IPS-NIHi7 (cell line): ENCODE measurements around the gene CARD11.
A peak's percentile ranks its signal among the peaks of the same experiment; 100 is the strongest.
"Not testable (repeated sequence)": the region's sequence is repeated elsewhere in the genome, so short reads cannot be mapped to it uniquely, and the experiment has no call there.

Experiments
- DNase-seq: peaks from one replicate; pipeline ENCODE4 v3.0.0; 2012; ENCODE audit warnings: mixed read lengths; ENCODE audit errors: extremely low spot score

Gene CARD11

DNA sequence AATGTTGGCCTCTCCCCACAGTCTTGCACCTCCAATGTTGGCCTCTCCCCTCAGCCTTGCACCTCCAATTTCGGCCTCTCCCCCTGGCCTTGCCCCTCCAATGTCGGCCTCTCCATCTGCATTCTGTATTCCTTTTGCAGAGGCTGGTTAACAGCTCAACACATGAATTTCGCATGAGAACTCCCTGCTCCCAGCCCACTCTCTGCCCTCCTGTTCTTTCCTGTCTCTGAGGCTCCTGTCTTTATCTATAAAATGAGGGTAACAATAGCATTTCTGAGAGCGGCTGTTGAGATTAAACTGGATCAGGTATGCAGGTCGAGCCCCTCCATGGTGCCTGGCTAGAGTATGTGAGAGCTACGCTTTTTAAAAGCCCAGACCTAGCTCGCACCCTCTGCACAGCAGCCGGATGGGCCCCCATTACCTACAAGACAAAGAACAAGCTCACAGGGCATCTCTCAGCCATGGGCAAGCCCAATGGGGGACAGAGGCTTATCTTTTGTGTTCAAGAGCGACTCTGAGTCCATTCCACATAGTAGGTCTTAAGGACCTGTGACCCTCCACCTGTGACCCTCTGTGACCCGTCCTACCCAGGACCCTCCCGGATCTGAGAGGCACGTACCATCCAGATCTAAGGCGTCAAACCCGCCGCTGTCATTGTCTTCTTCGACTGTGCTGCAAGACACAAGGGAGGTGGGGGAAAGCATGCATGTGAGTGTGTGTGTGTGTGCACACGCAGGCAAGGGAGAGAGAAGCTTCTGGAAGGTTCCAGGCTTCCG, 117.4 kb downstream of the CARD11 start:
- DNase-seq: no peak

DNA sequence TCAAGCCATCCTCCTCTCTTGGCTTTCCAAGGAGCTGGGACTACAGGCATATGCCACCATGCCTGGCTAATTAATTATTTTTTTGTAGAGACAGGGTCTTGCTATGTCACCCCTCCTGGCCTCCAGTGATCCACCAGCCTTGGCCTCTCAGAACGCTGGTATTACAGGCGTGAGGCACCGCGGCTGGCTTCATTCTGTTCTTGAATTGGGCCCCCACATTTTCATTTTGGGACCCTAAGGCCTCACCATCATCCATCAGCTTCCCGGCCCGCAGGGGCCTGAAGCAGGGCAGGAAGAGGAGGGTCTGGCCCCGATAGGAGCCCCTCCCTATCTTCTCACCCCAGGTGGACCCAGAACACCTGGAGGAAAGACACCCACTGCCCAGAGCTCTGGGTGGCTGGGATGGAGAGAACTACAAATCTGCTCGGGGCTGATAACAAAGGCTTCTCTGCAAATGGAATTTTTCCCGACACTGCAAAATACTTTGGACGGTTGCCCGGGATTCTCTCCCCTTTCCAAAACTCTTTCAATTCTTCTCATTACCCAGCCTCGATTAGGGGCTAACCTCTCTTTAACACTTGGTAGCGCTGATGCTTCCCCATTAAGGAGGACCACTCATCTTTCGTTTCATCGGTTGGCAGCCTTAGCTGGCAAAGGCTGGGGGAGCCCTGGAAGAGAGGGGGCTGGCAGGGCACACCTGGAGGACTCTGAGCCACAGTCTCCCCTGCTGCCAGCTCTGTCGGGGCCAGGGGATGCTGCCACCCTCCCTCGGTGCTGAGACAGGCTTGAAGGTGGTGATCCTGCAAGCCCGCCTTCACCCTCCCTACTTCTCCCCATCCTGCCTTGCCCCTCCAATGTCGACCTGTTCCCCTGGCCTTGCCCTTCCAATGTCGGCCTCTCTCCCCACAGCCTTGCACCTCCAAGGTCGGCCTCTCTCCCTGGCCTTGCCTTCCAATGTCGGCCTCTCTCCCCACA, 118.5 kb downstream of the CARD11 start:
- DNase-seq: no peak

DNA sequence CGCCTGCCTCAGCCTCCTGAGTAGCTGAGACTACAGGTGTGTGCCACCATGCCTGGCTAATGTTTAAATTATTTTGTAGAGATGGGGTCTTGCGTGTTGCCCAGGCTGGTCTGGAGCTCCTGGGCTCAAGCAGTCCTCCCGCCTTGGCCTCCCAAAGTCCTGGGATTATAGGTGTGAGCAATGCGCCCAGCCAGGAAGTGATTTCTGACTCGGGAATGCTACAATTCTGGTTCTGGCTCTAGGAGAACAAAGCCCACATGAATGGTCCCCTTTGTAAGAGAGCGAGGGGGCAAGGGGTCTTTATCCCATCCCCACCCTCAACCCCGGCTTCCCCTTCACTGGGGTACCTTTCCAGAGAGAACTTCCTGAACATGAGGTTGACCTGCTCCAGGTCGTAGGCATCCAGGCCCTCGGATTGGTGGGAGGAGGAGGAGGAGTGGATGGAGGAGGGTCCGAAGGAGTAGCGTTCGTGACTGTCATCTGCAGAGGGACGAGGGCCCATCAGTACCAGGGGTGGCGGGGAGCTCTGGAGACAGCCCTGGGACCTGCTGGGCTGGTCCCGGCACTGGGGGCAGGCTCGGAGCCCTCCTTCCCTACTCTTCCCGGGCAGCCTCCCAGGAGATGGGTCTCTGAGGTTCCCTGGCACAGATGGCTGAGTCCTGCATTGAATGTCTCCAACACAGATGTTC, 119.6 kb downstream of the CARD11 start:
- no peak for DNase-seq

DNA sequence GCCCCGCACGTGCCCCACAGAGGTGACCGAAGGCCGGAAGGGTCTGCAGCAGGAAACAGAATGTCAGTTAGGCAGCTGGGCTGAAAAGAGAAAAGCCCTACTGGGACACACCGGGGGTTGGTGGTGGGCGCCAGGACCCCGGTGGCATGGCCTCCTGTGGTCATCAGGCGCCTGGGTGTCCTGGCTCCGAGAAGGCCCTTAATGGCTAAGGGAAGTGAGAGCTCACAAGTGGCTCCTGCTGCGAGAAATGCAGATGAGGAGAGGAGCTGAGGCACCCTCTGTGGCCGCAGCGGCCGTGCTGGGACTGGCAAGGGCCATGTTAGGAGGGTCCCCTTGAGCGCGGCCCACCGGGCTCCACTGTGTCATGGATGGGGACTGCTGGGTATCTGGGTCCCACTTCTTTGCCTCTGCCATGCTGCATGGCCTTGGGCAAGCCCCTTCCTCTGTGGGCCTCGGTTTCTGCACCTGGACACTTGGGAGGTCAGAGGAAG, 120.3 kb downstream of the CARD11 start:
- no peak for DNase-seq

DNA sequence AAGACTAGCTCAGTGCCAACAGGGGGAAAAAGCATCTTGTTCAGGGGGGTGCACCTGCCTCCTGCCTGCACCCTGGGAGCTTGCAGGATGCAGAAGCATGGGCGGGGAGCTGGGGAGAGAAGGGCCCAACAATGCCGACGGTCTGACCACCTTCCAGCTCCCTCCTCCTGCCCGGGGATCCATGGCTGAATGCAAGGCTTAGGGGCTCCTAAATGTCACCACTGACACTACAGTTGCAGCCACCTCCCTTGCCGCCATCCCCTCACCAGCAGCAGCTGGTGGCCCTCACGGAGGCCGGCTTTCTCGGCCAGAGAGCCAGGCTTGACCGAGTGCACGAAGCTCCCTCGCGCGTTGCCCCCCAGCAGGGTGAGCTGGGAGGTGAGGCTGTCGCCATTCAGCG, 120.8 kb downstream of the CARD11 start:
- DNase-seq: no peak

DNA sequence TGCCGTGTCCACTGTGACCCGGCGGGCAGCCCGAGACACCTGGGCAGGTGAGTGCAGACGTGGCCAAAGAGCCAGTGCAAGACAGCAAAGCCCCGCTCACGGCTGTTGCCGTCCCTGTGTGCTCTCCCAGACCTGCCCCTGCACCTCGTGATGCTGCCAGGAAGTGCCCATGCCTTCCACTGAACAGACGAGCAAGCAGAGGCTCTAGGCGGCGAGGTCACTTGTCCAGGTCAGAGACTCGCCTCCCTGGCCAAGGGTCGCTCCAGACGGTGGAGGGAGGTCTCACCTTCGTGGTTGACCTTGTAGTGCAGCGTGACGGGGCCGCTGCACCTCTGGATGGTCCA, 121.3 kb downstream of the CARD11 start:
- no peak for DNase-seq

DNA sequence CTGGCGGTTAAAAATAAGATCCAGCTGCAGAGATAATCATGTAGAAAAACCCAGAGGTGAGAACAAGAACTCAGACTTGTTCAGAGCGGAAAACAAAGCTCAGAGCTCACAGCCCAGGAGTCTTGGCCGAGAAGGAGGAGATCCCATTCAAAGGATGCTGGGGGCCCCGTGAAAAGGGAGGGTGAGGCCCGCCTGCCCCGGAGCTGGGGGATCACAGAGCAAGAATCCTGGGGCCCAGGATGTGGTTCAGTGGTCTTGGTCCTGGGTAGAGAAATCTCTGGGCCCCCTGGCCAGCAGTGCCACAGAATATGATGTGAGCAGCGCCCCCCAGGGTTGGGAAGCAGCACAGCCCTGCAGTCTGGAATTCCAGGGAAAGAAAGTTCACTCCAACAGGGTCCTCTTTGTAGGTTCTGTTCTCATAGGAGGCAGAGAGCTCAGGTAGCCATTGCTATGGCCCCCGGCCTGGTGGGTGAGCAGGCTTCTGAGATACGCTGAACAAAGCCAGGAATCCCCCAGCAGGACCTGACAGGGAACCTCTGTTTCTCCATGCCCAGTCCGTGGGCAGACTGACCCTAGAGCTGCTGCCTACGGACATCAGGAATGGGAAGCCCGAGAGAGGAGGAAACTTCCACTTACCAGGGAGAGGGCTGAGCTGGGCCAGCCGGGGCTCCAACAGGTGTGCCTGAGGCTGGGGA, 121.9 kb downstream of the CARD11 start:
- peak; percentile 79 for DNase-seq

DNA sequence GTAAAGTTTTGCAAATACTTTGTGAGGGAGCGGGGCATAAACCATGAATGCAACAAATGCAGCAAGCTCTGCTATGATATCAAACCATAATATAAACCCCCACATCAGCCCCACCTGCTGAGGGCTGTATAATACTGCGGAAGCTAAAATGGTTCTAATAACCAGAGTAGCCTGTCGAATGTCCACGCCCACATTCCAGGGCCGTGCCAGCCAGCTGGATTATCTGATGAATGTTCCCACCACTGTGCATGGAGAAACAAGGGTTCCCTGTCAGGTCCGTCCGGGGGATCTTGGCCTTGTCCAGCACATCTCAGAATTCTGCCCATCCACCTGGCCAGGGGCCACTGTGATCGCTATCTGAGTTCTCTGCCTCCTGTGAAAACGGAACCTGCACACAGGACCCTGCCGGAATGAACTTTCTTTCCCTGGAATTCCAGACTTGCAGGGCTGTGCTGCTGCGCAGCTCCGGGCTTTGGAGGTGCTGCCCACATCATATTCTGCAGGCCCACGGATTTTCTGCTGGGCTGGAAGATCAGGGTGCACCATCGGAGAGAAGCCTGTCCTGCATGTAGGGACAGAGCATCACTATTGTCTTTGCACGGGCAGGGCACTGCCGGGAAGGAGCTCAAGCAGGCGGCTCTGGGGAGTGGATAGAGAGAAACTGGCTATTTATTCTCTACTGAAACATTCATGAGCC, 122.6 kb downstream of the CARD11 start:
- no peak for DNase-seq

DNA sequence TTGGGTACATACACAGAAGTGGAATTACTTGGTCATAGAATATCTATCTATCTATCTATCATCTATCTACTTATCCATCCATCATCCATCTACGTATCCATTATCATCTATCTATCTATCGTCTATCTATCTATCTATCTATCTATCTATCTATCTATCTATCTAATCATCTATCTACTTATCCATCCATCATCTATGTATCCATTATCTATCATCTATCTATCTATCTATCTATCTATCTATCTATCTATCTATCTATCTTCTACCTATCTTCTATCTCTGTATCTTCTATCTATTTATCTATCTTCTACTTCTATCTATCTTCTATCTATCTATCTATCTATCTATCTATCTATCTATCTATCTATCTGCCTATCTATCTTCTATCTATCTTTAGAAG, 123.2 kb downstream of the CARD11 start:
- not testable (repeated sequence) for DNase-seq

DNA sequence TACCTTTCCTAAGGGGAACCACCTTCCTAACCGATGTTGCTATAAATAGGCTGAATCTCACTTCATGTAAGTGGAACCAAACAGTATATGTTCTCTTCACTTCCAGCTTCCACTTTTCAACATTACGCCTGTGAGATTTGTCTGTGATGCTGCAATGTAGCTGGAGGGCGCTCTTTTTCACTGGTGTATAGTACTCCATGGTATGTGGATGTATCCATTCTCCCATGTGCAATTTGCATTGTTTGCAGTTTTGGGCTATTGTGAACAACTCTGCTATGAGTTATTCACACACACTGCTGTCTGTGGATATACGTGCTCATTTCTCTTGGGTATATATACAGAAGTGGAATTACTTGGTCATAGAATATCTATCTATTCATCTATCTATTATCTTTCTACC, 123.6 kb downstream of the CARD11 start:
- no peak for DNase-seq

DNA sequence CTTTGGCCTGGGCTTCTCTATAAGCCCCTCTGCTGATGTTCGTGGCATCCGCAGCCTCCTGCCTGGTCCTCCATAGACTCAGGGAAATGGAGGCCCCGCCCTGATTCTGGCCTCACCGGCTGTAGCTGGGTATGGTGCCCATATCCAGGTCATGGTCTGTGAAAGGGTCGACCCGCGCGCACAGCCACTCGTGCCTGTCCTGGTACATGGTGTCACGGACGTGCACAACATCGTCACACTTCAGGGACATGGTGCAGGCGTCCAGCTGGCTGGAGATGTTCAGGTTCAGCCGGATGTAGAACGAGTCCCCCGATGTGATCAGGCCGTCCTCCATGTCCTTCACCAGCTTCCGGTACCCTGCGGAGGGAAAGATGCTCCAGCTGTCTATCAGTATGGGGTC, 124.4 kb downstream of the CARD11 start:
- DNase-seq: no peak

DNA sequence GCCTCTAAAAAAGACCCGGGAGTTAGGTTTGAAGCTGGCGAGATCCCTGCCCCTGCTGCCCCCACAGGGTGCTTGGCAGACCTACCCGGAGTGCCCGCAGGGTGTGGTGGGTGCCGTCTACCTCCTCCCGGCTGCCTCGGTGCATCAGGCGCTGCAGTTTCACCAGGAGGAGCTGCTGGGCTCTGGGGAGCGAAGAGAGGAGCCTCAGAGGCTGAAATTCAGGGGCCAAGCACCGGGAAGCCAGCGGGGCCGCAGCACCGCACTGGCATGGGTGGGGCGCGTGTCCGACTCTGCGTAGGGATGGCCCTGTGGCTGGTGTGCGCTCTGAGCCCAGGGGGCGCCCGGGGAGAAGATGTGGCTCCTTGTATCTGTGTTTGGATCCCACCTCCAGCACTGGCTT, 125.3 kb downstream of the CARD11 start:
- no peak for DNase-seq

DNA sequence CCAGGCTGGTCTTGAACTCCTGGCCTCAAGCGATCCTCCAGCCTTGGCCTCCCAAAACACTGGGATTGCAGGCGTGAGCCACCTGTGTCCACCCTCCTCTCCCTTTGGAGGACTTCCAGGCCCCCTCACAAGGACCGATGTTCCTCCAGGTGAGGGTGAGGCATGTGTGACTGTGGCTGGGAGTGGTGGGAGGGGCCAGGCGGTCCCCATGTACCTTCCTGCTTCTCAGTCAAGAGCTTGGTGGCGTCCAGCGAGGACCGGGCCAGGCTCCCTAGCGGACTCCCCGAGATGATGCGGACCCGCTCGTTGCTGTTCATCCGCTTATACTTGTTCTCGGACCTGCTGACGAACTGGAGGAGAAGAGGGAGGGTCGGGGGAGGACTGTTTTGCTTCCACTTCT, 128.6 kb downstream of the CARD11 start:
- DNase-seq: no peak

DNA sequence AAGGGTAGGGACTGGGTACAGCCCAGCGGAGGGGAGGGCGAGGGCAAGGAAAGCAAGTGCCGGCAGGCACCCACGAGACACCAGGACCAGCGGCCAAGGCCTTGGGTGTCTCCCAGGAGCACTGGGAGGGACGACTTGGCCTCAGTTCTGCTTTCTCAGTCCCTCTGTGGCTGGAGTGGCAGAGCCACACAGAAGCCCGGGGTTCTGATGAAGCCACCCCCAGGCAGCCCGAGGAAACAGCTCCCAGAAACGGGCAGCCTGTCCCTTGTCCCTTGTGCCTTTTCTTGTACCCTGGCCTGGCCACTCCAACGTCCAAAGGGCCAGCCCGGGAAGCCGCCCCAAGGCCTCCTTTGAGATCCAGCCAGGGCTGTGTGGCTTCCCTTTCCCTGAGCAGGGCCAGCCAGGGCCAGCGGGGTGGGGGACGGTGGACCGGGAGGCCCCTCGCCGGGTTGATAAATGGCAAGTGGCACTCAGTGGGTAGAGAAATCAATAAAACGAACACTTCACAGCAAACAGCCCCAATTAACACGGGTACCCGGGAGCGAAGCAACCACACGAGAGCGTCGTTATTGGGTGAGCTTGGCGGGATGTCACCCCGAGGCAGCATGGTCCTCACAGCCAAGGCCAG, 129.8 kb downstream of the CARD11 start:
- no peak for DNase-seq

DNA sequence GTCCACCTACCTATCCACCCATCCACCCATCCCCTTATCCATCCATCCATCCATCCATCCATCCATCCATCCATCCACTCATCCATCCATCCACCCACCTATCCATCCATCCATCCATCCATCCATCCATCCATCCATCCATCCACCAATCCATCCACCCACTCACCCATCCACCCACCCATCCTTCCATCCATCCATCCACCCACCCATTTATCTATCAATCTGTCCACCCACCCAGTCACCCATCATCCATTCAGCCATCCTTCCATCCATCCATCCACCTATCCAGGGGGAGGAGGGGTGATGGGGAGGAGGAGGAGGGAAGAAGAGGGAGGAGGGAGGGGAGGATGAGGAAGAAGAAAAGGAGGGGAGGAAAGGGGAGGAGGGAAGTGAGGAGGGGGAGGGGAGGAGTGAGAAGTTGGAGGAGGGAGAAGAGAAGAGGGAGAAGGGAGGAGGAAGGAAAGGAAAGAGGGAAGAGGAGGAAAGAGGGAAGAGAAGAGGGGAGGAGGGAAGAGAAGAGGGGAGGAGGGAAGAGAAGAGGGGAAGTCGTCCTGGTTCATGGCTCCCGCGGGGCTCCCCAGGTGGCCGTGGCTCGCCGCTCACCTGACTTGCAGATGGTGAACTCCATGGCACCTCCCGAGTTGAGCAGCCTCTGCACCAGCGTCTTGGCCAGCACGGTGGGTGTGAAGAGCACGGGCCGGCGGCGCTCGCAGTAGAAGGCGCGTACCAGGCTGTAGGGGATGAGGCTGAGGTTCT, 130.8 kb downstream of the CARD11 start:
- DNase-seq: no peak

DNA sequence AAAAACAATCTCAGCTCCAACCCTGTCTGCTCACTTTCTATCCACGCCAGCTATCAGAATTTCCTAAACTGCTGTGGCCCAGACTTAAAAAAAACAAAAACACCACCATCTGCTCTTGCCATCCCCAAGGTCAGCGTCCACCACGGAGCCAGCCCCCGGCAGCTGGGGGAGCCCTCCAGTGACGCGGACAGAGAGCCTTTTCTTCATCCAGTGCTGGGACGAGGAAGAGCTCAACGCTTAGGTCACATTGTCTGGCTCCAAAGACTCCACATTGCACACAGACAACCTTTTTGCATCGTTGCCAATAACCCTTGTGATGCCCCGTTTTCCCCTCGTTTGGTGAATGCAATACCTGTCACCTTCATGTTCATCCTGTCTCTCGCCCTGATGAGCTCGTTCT, 132.2 kb downstream of the CARD11 start:
- no peak for DNase-seq

DNA sequence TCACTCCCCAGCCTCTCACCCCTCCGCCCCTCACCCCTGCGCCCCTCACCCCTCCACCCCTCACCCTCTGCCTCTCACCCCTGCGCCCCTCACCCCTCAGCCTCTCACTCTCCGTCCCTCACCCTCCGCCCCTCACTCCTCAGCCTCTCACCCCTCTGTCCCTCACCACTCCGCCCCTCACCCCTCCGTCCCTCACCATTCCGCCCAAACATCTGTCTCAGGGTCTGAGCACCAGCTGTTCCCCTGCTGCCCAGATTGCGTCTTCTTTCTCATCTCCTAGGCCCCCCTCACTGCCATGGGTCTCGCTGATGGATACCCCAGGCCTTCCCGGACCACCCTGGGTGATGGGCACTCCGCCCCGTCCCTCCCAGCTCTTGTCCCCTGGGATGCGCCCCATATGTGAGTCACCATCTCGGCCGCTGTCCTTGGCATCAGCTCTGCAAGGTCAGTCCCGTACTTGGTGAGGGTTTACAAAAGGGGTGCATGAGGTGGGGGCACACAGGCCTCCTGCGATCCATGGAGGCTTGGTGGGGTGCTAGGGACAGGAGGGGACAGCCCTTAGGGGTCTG, 134.1 kb downstream of the CARD11 start:
- no peak for DNase-seq

DNA sequence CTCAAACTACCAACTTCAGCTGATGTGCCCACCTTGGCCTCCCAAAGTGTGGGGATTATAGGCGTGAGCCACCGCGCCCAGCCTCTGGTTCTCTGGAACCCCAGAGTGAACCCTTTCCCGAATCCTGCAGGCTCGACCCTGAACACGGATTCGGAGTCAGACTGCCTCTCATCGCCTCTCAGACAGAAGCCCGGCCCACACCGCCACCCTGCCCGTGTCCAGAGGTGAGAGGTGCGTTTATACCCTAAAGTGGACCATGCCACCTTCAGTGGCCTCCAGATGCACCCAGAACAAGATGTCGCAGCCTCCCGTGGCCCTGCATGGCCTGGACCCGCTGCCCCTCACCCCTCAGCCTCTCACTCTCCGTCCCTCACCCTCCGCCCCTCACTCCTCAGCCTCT, 134.6 kb downstream of the CARD11 start:
- no peak for DNase-seq

DNA sequence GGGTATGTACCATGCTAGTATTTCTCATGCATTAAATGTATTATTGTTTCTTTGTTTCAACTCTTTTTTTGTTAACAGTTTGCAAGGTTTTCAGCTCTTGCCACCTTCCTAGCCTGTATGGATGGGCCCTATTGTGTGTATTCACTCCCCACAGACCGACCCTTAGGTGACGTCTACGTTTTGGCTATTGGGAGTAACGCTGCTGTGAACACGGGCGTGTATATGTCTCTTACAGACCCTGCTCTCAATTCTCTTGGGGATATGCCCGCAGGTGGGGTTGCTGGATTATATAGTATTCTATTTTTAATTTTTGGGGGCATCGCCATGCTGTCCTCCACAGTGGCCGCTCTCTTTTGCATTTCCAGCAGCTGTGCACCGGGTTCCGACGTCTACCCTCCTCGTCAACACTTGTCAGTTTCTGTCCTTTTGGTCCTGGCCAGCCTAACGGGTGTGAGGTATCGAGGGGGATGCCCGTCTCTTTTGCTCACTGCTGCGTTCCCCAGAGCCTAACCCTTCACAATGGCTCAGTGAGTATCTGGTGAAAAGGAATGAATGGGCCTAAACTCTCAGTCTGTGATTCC, 135.5 kb downstream of the CARD11 start:
- no peak for DNase-seq
